Measurements from ENCODE around the gene PNPLA1.

Gene PNPLA1

DNA sequence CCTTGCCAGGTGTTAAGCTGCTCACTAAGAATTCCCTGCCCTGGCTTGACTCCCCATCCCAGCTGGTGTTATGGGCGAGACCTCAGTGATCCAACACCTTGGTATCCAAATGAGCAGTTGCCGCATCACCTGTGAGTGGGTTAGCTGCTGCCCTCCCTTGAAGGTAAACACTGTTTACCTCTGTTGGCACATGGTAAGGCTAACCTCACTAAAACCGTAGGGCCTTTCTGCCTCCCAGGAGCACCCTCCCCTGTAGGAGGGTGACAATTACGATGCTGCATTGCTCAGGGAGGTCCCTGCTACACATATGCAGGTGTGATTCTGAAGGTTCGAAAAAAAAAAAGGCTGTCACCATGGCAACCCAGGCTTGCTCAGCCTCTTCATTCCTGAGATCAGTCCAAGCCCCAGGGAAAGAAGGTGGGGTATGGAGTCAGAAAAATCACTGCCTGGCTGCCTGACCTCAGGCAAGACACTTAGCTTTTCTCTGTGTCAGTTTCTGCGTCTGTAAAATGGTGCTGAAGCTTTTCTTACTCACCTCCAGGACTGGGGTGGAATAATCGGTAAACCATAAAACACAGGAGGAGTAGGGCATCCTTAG lies 19.5 kb downstream of the PNPLA1 start:
- no peak for DNase-seq

- DNase-seq = no peak
These were observed 21.1 kb downstream of the PNPLA1 start for GRCh38 chr6:36290668-36291620.

GRCh38 chr6:36292170-36292569 lies 22.3 kb downstream of the PNPLA1 start:
- DNase-seq = no peak

GRCh38 chr6:36296240-36296639 lies 26.4 kb downstream of the PNPLA1 start:
- no peak for DNase-seq

GRCh38 chr6:36297051-36297450 lies 27.2 kb downstream of the PNPLA1 start:
- no peak for DNase-seq

DNA sequence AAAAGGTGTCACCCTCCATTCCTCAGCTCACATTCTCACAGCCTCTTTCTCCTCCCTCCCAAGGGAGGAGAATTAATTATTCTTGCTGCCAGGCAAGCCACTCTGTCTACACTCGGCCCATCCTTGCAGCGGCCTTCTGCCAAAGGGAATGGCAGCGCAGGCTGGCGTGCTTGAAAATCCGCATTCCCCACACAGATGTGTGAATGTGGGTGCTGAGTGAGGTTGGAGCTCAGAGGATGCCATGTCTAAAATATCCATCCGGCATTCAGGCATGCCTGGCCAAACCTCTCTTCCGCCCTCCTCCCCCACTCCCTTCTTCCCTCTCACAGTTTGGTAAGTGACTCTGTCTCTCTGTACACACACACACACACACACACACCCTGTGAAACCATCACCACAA lies 27.7 kb downstream of the PNPLA1 start:
- no peak for DNase-seq

DNA sequence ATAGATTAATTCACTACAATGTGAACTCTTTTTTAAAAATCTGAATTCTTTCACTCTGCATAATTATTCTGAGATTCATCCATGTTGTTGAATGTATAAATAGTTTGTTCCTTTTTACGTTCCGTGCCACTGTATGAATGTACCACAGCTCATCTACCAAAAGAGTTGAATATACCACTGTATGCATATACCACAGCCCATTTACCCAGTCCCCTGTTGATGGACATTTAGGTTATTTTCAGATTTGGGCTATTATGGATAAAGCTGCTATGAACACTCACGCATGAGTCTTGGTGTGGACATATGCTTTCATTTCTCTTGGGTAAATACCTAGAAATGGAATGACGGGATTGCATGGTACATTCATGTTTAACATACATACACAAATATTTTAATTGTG lies 28.2 kb downstream of the PNPLA1 start:
- DNase-seq = no peak

- DNase-seq = no peak
These were observed 31.3 kb downstream of the PNPLA1 start for GRCh38 chr6:36301085-36301658.

DNA sequence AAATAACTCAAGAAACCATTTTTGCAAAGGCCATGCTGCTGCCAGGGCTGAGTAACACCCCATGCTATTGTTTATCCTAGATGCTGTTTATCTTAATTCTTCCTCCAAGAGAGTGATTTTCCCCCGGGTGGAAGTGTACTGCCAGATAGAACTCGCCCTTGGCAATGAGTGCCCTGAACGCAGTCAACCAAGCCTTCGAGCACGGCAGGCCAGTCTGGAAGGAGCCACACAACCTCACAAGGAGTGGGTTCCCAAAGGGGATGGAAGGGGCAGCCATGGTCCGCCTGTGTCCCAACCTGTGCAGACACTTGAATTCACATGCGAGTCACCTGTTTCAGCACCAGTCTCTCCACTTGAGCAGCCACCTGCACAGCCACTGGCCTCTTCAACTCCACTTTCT lies 31.9 kb downstream of the PNPLA1 start:
- DNase-seq = no peak

DNA sequence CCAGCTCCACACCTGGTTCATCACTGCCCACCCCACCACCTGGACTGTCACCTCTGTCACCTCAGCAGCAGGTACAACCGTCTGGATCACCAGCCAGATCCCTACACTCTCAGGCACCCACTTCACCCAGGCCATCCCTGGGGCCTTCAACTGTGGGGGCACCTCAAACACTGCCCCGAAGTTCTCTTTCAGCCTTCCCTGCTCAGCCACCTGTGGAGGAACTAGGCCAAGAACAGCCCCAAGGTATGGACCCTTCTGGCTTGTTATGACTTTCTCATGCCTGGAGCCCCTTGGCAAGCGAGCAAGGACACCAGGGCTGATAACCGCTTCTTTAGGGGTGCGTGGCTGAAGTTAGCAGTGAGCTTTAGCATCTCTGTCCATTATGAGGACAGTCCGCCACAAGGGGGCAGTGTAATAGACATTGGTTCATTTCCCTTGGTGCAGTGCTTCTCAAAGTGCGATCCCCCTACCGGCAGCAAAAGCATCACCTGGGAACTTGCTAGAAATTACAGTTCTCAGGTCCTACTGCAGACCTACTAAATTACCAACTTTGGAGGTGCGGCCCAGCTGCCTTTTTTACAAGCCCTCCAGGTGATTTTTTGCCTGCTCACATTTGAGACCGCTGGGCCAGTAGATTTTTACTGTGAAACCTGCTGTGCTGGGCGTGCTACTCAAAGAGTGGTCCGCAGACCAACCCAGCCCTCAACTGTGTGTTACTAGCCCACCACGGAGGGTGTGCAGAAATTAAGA lies 32.5 kb downstream of the PNPLA1 start:
- DNase-seq = peak; percentile 82

GRCh38 chr6:36305885-36306284 lies 36.0 kb downstream of the PNPLA1 start:
- no peak for DNase-seq

- no peak for DNase-seq
These were observed 36.5 kb downstream of the PNPLA1 start for GRCh38 chr6:36306375-36306774.

DNA sequence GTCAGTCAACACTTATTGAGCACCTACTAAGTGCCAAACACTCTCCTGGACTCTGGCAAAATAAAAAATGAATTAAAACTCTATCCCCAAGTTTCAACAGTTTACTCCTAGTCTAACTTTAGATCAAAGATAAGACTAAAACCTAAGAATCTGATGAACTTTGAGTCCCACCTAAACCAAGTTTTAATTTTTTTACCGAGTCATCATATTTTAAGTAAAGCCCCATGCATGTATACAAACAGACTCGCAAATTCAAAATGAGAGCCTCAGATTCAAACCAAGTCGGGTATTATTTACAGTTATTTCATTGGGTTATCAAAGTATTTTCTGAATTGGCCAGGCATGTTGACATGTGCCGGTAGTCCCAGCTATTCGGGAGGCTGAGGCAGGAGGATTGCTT lies 38.7 kb downstream of the PNPLA1 start:
- DNase-seq = no peak

DNA sequence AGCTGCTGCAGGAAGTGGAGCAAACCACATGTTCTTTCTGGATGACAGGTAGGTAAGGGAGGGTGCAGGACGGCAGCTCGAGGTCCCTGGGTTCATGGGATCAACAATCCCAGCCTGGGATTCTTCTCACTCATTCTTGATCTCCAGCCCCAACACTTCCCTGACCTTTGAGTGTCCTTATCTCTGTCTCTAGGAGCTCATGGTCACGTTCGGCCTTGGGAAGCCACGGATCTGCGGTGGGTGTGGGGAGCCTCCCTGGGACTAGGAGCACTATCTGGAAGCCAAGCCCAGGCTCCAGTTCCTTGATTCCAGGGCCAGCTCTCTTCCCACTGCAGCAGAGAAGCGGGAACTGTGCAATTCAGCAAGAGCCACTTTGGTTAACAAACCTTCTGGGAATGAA lies 39.3 kb downstream of the PNPLA1 start:
- no peak for DNase-seq

DNA sequence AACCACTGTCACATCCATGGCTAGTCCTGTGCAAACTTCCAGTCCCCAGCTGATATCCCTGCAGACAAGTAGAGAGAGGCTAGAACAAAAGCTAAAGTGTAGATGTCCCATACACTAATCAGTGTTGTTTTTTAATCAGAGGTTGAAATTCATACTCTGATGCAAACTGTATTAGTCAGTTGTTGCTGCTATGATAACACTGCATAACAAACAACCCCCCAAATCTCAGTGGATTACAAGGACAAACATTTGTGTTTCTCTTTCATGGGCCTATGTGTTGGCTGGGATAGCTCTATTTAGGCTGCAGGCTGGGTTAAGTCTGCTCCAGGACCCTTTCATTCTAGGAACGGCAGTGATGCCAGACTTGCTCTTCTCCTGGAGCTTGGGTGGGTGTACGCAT lies 40.0 kb downstream of the PNPLA1 start:
- DNase-seq = no peak

GRCh38 chr6:36312854-36313648 lies 43.2 kb downstream of the PNPLA1 start:
- DNase-seq = no peak

DNA sequence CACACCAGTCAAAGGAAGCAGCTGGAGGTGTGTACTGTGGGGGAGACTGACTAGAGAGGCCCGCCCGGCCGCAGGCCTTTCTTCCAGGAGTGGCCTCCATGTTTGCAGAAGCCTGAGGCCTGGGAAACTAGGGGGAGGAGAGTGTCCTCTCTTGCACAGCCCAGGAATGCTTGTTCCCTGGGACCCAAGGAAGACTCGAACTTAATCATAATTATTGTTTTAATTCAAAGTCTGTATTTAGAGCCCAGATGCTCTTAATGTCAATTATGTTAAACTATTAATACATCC lies 43.7 kb downstream of the PNPLA1 start:
- no peak for DNase-seq

GRCh38 chr6:36314221-36315014 lies 44.6 kb downstream of the PNPLA1 start:
- DNase-seq = no peak

DNA sequence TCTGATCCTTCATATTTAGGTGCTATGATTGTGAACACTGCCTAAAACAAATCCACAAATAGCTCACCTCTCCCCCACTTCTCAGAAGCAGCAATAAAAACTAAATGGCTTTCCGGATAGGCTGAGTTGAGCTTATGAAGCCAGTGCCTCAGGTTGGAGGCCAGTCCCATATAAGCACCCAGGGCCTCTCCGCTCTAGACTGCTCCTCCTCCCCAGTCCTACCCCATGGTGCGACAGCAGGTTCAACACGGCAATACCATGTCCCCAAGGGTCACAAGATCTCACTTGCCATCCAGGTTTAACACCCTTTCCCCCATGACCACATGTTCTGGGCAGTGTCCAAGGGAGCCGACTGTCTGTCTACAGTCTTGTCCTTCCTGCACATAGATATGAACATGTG lies 46.1 kb downstream of the PNPLA1 start:
- DNase-seq = no peak

DNA sequence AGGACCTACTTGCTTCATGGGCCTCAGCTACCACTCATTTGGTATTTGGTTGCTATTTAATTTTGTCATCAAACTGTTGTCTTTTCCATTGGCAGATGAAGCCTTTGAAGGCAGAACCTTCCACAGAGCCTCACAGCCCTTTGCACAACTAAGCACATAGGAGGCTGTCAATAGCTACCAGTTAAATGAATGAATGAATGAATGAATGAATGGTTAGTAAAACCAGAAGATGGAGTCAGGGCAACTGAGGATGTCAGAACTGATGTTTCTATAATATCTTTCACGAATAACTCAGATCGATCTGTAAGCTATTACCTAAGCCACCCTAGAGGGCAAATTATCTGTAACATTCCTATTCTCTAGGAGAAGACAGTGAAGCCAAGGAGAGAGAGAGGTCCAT lies 47.8 kb downstream of the PNPLA1 start:
- no peak for DNase-seq

GRCh38 chr6:36318690-36319435 lies 49.0 kb downstream of the PNPLA1 start:
- DNase-seq = peak; percentile 70
